GM18861 (cell line): Measurements from ENCODE around the gene DCAF16.

Source experiments
- ATAC-seq: cut with Tn5 transposase; IDR thresholded peaks from one replicate; pipeline ENCODE4 v1.9.1; 2021; ENCODE audit not compliant: unreplicated experiment

DCAF16 gene

GRCh38 chr4:17785858-17786257 is 24.7 kb downstream of the DCAF16 start:
- ATAC-seq, result no peak

DNA sequence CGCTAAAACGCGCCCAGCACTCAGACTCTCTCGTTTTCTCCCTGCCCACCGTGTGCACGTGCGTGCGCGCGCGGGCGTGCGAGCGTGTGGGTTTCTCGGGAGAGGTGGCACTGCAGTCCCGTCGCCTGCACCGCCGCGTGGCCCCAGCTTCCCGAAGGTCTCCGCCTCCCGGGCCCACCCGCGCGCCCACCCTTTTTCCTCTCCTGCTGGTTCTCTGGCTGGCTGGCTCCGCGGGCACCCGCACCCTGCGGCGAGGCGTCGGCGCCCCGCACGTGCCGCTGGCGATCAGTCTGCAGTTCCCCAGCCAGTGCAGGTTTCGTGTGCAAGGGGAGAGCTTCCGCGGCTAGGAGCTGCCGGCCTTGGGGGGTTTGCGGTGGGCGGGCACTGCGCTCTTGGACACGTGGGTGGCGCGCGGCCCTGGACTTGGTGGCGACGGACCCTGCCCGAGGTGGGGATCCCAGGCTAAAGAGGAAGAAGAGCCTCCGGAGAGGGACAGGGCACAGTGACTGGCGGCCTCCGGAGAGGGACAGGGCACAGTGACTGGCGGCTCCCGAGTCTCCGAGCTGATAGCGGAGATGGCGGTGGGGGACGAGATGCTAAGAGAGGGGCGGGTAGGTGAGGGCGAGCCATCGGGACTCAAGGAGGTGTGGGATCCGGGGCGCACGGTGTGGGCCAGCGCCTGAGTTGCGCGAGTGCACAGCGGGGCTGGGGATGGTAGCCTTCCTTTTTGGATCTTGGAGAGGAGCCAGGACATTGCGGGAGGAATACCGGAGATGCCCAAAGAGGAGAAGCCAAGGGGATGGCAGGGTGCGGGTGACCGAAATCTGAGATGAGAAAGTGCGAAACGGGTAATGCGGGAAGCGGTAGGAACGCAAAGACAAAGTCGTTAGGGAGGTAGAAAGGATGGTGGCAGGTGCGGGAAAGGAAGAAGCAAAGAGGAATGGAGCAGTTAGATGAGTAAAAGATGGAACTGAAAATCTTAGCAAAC is 29.0 kb downstream of the DCAF16 start, which contains the start of gene FAM184B:
TSS of gene FAM184B (minus strand) at position 322 of the 988 bp plus-strand sequence. CDS start 322 bp downstream, outside the sequence.
- no peak for ATAC-seq

DNA sequence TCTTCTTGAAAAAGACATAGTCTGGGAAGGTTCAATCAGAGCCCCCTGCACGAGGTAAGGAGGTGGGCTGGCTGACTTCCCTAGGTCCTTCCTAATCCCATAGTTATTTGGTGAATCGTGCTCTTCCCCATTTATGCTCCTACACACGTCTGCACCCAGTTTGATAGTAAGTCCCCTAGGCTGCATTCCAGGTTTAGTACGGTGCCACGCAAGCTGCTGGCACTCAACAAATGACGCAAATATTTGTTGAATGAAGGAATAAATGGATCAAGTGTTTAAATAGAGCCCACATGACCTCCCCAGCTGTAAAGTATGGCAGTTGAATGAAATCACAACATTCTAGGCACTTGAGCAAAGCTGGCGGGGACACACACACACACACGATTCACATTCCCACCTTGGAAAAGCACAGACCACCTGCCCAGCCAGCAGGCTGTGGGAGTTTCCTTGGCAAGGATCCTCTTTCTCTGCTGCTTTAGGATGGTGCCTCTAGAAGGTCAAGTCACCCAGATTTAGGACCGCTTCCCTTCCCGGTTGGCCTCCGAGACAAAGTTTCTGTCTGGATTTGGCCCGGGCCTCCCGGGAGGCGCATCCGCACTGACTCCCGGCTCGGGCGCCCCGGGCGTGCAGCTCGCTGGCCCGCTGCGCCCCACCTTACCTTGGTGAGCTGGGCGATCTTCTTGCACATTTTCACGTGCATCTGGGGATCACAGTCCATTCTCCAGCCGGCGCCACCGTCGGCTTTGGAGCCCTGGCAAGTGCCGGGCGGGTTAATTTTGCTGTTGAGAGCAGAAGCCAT is 29.9 kb downstream of the DCAF16 start:
- ATAC-seq, result no peak

- no peak for ATAC-seq
Measured at GRCh38 chr4:17778431-17778830, 32.1 kb downstream of the DCAF16 start.

GRCh38 chr4:17773135-17773698 is 37.3 kb downstream of the DCAF16 start:
- no peak for ATAC-seq

DNA sequence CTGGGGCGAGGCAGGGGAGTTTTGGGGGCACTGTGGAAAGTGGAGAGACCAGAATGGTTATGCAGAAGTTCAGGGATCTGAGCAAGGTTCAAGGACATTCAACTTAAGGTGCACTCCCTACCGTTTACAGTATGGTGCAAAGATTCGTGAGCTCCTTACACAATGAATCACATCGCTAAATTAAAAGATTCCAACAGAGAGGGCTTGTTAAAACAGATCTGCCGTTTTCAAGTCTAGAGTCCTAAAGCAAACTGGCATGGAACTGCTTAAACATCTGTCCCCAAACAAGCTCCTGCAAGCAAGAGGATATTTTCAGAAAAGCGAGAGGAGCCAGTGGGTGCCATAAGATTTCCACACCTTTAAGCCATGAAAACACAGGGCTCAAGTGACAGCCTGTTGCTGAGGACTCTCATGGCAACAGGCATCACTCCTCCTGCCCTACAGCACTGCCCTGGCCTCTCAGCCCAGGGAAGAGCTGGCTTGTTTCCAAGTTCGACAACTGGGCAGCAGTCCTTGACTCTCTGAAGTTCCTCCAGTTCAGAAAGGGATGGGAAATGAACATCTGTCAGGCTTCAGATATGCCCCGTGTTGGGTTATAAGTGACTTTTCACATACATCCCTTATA is 39.2 kb downstream of the DCAF16 start:
- no peak for ATAC-seq

DNA sequence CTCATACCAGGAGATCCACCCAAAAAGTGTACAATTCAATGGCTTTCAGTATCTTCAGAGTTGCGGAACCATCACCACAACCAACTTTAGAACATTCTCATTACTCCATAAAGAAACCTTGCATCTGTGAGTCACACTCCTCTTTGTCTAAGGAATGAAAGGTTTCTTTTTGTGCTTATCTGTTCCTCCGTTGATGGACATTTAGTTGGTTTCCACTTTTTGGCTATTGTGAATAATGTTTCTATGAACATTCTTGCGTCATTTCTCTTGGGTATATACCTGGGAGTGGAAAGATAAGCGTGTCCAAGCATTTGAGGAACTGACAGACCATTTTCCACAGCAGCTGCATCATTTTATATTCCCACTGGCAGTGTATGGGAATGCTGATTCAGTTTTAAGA is 39.7 kb downstream of the DCAF16 start:
- ATAC-seq, result no peak

DNA sequence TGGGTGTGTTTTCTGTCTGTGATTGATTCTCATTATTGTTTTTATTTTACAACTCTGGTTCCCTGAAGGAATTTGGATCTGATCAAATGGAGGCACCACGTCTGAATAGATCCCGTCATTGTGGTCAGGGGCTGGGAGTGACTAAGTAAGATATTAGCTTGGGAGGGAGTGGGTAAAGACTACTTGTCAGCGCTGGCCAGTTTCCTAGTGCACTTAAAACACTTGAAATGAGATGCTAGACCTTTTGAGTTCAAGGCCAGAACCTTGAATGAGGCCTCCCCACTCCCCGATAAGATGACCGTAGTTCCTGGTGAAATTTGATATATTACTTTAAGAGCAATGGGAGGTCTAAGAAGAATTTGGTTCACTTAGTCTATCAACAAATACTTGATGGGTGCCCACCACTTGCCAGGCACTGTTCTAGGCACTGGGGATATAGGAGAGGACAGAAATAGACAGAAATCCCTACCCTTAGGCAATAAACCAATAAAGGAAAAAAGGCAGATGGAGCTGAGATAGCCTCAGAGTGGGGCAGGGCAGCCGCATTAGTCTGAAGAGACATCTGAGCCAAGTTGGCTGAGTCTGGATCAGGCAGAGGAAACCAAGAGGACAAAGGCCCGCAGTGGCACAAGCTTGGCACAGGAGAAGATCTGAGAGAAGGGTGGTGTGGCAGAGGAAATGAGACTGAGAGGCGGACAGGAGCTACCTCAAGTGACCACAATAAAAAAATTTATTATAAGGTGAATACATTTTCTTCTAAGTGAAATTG is 41.0 kb downstream of the DCAF16 start:
- ATAC-seq, result no peak

DNA sequence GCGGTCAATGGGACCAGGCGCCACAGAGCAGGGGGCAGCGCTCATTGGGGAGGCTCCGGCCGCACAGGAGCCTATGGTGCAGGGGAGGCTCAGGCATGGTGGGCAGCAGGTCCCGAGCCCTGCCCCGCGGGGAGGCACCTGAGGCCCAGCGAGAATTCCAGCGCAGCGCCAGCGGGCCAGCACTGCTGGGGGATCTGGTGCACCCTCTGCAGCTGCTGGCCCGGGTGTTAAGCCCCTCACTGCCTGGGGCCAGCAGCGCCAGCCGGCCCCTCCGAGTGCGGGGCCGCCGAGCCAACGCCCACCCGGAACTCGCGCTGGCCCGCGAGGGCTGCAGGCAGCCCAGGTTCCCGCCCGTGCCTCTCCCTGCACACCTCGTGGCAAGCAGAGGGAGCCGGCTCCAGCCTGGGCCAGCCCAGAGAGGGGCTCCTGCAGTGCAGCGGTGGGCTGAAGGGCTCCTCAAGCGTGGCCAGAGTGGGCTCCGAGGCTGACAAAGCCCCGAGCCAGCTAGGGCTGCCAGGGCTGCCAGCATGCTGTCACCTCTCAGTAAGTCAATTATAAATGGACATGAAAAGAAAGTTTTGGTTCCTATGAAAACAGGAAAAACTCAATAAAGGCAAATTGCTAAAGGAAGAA is 43.6 kb downstream of the DCAF16 start:
- no peak for ATAC-seq

- no peak for ATAC-seq
Measured at GRCh38 chr4:17765514-17766286, 44.9 kb downstream of the DCAF16 start.

DNA sequence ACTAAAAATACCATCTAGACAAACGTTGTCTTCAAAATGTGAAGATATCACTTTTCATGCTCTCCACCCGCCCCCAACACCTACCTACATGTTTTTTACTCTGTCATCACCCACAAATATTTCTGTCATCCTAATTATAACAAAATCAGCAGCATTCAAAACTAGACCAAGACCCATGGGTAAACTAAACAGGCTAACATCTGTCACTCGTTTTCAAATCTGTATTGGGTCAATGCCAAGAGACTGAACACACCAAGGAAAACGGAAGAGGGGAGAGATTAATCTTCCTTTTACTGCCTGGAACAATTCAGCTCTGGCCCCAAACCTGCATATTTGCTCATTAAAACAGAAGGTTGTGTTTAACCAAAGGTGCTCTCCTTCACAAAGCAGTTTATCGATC is 46.6 kb downstream of the DCAF16 start:
- ATAC-seq, result no peak

- no peak for ATAC-seq
Measured at GRCh38 chr4:17763416-17763815, 47.1 kb downstream of the DCAF16 start.

GRCh38 chr4:17762726-17763125 is 47.8 kb downstream of the DCAF16 start:
- ATAC-seq, result no peak

DNA sequence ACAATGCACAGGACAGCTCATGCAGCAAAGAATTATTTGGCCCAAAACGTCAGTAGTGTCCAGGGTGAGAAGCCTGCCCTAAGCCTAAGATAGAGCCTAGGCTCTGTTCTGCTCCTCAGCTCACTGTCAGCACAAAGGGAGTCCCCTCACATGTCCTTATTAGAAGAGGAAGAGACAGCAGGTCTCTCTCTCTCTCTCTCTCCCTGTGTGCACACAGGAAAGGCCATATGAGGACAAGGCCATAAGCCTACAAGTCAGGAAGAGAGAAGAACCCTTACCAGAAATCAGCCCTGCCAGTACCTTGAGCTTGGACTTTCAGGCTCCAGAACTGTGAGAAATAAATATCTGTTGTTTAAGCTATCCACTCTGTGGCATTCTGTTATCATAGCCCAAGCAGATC is 49.5 kb downstream of the DCAF16 start:
- ATAC-seq, result no peak

GRCh38 chr4:17760626-17761025 is 49.9 kb downstream of the DCAF16 start:
- ATAC-seq, result no peak

DNA sequence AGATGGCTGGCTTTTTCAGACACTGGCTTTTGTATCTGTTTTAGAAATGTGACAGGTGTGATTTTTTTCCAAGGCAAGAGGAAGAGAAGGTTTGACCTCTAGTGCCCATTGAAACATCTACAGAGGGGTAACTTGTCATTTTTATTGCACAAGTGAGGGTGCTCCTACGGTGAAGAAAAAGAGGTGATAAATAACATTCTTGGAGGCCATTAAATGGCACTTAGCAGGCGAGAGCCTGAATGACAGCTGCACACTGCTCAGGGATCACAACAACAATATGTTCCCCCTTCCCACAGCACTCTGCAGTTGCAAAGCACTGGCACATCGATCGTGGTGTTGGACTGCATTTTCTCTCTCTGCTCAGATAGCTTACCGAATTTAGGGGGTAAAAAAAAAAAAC is 52.1 kb downstream of the DCAF16 start:
- ATAC-seq, result no peak

DNA sequence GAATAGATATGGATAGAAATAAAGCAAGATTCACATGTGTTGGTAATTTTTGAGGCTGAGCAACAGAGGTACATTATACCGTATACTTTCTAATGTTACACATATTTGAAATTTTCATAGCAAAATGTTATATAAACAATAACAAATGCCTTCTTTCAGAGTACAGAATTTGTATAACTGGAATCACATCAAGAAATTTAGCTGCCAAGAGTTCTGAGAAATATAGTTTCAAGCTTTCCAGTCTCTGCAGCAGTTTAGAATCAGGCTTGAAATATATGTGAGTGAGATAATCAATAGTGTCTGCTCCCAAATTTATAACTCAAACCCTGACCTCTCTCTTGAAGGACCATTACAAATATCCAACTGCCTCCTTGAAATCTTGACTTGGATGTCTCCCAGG is 52.9 kb downstream of the DCAF16 start:
- ATAC-seq, result no peak

DNA sequence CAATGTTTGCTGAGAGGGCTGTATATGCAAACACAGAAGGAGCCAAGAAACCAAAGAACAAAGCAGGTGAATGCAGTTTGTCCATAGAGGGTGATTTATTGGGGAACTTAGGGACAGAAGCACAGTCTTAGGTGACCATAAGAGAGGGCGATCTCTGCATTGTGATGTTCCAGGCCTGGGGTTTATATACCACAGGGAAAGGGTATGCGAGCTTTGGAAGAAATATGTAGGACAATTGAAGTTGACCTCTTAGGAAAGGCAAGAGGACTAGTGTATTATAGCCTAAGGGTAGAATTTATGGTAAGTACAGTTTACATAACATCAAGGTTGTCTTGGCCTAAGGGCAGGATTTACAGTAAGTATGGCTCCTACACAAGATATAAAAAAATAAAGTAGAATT is 56.9 kb downstream of the DCAF16 start:
- ATAC-seq, result no peak
